Skeletal muscle tissue (tissue), 4 donors: ENCODE results near the gene LEPR. TPM values are rescaled to one million over a fixed set of nuclear protein-coding genes. Genes with fewer than 3 reads are reported as not detected.
"Not testable (repeated sequence)": the region's sequence is repeated elsewhere in the genome, so short reads cannot be mapped to it uniquely, and the experiment has no call there.

Experiments used
- H3K27ac ChIP-seq: one replicate; pipeline ENCODE4 v1.7.0; 2013; ENCODE audit warnings: mild to moderate bottlenecking, low read depth, low read length, inconsistent platforms
- H3K27me3 ChIP-seq, 3 donors: one replicate each; pipeline ENCODE4 v1.7.0; 2013; ENCODE audit warnings: low read length in 3 of 3; ENCODE audit not compliant: control insufficient read depth in 3 of 3, insufficient read depth in 3 of 3
- H3K36me3 ChIP-seq, 3 donors: one replicate each; pipeline ENCODE4 v1.7.0; 2013; ENCODE audit warnings: low read length in 3 of 3; ENCODE audit not compliant: control insufficient read depth in 3 of 3, insufficient read depth in 3 of 3
- H3K4me1 ChIP-seq, 3 donors: one replicate each; pipeline ENCODE4 v1.7.0; 2013; ENCODE audit warnings: low read length in 3 of 3, mild to moderate bottlenecking in 3 of 3; ENCODE audit not compliant: control insufficient read depth in 3 of 3, insufficient read depth in 3 of 3
- H3K4me3 ChIP-seq, 3 donors: one replicate each; pipeline ENCODE4 v1.7.0; 2013; ENCODE audit warnings: low read length in 3 of 3
- H3K9ac ChIP-seq, 3 donors: one replicate each; pipeline ENCODE4 v1.7.0; 2013; ENCODE audit warnings: low read length in 3 of 3, mild to moderate bottlenecking in 3 of 3, moderate library complexity in 2 of 3, low read depth in 1 of 3
- H3K9me3 ChIP-seq, 3 donors: one replicate each; pipeline ENCODE4 v1.7.0; 2013; ENCODE audit warnings: low read length in 3 of 3; ENCODE audit not compliant: control insufficient read depth in 3 of 3
- total RNA-seq: library from RNA; depleted of rRNA; stranded (reverse); fragments of >200 nt; gene quantifications from one replicate; pipeline ENCODE4 v1.2.3, GENCODE V29; 2014
- donor health status: Osteomylitis.

The LEPR gene
- total RNA-seq, 1 donor from 2014 or later, result 11.0 TPM

GRCh38 chr1:65445837-65446236 is 25.4 kb downstream of the LEPR start:
- no peak overlapping the region for H3K9ac ChIP-seq
- no peaks in the 10 kb centered on the region for H3K4me1 ChIP-seq
- H3K27me3 ChIP-seq, result no peaks in the 10 kb centered on the region
- H3K27ac ChIP-seq, result no peak overlapping the region
- H3K36me3 ChIP-seq, result no peaks in the 10 kb centered on the region
- no peaks in the 10 kb centered on the region for H3K9me3 ChIP-seq
- H3K4me3 ChIP-seq, result no peak overlapping the region

GRCh38 chr1:65449214-65449823 is 28.9 kb downstream of the LEPR start:
- H3K9me3 ChIP-seq, result no peaks in the 10 kb centered on the region
- no peak overlapping the region for H3K4me3 ChIP-seq
- no peak overlapping the region for H3K9ac ChIP-seq
- no peak overlapping the region for H3K27ac ChIP-seq
- no peaks in the 10 kb centered on the region for H3K36me3 ChIP-seq
- no peaks in the 10 kb centered on the region for H3K4me1 ChIP-seq
- no peaks in the 10 kb centered on the region for H3K27me3 ChIP-seq

GRCh38 chr1:65455678-65456077 is 35.2 kb downstream of the LEPR start:
- not testable (repeated sequence) for H3K4me1 ChIP-seq

GRCh38 chr1:65456481-65456880 is 36.0 kb downstream of the LEPR start:
- Histone ChIP-seq H3K9ac (no peak overlapping the region), H3K9me3 (no peaks in the 10 kb centered on the region), H3K4me1 (peaks cover 0 to 6% (median 0%) of the 10 kb centered on the region in 3 donors), H3K4me3 (no peak overlapping the region), H3K27ac (no peak overlapping the region), H3K36me3 (no peaks in the 10 kb centered on the region), H3K27me3 (no peaks in the 10 kb centered on the region)

More at GRCh38 chr1:65455678-65456077, 35.2 kb downstream of the LEPR start:
- H3K4me3 ChIP-seq, H3K9ac ChIP-seq, H3K27me3 ChIP-seq, H3K9me3 ChIP-seq, H3K36me3 ChIP-seq, H3K27ac ChIP-seq: not testable (repeated sequence)

GRCh38 chr1:65457868-65458267 is 37.4 kb downstream of the LEPR start:
- H3K4me1 ChIP-seq, result peaks cover 0 to 6% (median 0%) of the 10 kb centered on the region in 3 donors
- no peaks in the 10 kb centered on the region for H3K27me3 ChIP-seq
- no peak overlapping the region for H3K4me3 ChIP-seq
- H3K36me3 ChIP-seq, result no peaks in the 10 kb centered on the region
- H3K9ac ChIP-seq, result no peak overlapping the region
- no peak overlapping the region for H3K27ac ChIP-seq
- H3K9me3 ChIP-seq, result no peaks in the 10 kb centered on the region

GRCh38 chr1:65458730-65459396 is 38.4 kb downstream of the LEPR start:
- Histone ChIP-seq H3K4me3 (no peak overlapping the region), H3K27ac (no peak overlapping the region), H3K36me3 (no peaks in the 10 kb centered on the region), H3K27me3 (no peaks in the 10 kb centered on the region), H3K9ac (no peak overlapping the region), H3K9me3 (no peaks in the 10 kb centered on the region), H3K4me1 (peaks cover 0 to 6% (median 0%) of the 10 kb centered on the region in 3 donors)

- no peaks in the 10 kb centered on the region for H3K27me3 ChIP-seq
- peaks cover 0 to 6% (median 0%) of the 10 kb centered on the region in 3 donors for H3K4me1 ChIP-seq
- no peak overlapping the region for H3K9ac ChIP-seq
- H3K4me3 ChIP-seq, result no peak overlapping the region
- no peak overlapping the region for H3K27ac ChIP-seq
- no peaks in the 10 kb centered on the region for H3K9me3 ChIP-seq
- H3K36me3 ChIP-seq, result no peaks in the 10 kb centered on the region
These were observed 38.9 kb downstream of the LEPR start for GRCh38 chr1:65459397-65459768.

GRCh38 chr1:65465837-65466236 is 45.4 kb downstream of the LEPR start:
- H3K36me3 ChIP-seq, H3K4me3 ChIP-seq, H3K9me3 ChIP-seq, H3K9ac ChIP-seq, H3K27me3 ChIP-seq, H3K27ac ChIP-seq: not testable (repeated sequence)
- H3K4me1 ChIP-seq, result peaks cover 4 to 12% (median 5%) of the 10 kb centered on the region in 3 donors

GRCh38 chr1:65467536-65467935 is 47.1 kb downstream of the LEPR start:
- Histone ChIP-seq H3K4me1 (peaks cover 4 to 15% (median 5%) of the 10 kb centered on the region in 3 donors), H3K9me3 (no peaks in the 10 kb centered on the region), H3K9ac (no peak overlapping the region), H3K27me3 (no peaks in the 10 kb centered on the region), H3K36me3 (no peaks in the 10 kb centered on the region), H3K27ac (no peak overlapping the region), H3K4me3 (no peak overlapping the region)

- Histone ChIP-seq H3K9me3 (no peaks in the 10 kb centered on the region), H3K9ac (no peak overlapping the region), H3K36me3 (no peaks in the 10 kb centered on the region), H3K4me3 (no peak overlapping the region), H3K4me1 (peaks cover 4 to 15% (median 5%) of the 10 kb centered on the region in 3 donors), H3K27me3 (no peaks in the 10 kb centered on the region), H3K27ac (peak overlapping the region; percentile 62)
These were observed 48.8 kb downstream of the LEPR start for GRCh38 chr1:65469126-65469888.
